ENCODE data around the gene RPUSD4.

- TF ChIP-seq CTCF (IDR thresholded peaks at IDR 0.05) (no peak), ZFP36 (IDR thresholded peaks at IDR 0.05; ENCODE audit: borderline replicate concordance, partially characterized antibody) (no peak), RFX5 (IDR thresholded peaks at IDR 0.05) (no peak)
Observed at GRCh38 chr11:126212089-126212660, 725 bp upstream of the RPUSD4 start.

Measured in A549 (cell line).